GM12875 (cell line): ENCODE measurements around the gene INHBE.

Experiments
- H3K4me3 ChIP-seq: one replicate; pipeline ENCODE4 v1.5.1; 2011; ENCODE audit warnings: low read depth, low read length, control low read depth
- TF ChIP-seq, protein P1 (sequence below): IDR thresholded peaks from 2 replicates; pipeline ENCODE4 v1.5.1; 2011; ENCODE audit warnings: low read depth, mild to moderate bottlenecking, control low read depth, inconsistent platforms, low read length, moderate library complexity, borderline replicate concordance; ENCODE audit not compliant: insufficient read depth

INHBE gene

DNA sequence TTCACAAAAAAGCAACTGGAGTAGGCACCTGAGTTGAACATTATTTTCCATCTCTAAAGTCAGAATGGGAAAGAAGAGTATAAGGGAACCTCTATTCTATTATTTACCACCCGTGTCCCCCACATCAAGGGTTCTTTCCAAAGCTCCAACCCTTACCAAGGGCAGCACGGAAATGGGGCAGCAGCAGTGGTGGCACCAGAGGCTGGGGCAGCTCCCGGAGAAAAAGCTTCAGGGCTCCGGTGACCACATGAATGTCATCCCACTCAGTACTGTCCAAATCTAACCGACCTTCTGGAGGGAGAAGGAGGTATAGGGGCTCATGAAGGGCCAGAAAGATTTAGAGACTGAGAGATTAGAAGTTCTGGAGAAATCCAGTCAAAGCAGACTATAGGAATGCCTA lies 18.8 kb downstream of the INHBE start:
- TF ChIP-seq, protein P1, sequence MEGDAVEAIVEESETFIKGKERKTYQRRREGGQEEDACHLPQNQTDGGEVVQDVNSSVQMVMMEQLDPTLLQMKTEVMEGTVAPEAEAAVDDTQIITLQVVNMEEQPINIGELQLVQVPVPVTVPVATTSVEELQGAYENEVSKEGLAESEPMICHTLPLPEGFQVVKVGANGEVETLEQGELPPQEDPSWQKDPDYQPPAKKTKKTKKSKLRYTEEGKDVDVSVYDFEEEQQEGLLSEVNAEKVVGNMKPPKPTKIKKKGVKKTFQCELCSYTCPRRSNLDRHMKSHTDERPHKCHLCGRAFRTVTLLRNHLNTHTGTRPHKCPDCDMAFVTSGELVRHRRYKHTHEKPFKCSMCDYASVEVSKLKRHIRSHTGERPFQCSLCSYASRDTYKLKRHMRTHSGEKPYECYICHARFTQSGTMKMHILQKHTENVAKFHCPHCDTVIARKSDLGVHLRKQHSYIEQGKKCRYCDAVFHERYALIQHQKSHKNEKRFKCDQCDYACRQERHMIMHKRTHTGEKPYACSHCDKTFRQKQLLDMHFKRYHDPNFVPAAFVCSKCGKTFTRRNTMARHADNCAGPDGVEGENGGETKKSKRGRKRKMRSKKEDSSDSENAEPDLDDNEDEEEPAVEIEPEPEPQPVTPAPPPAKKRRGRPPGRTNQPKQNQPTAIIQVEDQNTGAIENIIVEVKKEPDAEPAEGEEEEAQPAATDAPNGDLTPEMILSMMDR, result no peak

DNA sequence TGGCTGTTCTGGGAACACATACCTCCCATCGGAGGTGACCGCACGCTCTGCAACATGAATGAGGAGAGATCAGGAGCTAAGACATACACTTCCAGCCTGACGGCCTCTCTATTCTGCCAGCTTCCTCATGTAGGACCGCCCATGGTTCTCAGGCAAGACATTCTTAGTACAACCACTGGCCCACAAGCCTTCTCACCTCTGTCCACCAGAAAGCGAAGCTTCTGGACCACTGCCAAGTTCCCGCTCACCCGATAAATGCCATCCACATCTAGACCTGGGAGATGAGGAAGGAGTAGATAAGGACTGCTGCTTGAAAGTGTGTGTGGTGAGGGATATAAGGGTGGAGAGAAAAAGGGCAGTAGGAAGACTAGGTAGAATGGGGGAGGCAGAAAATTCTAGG lies 19.3 kb downstream of the INHBE start:
- TF ChIP-seq, protein P1, result no peak
- no peak overlapping the region for H3K4me3 ChIP-seq

More for the DNA sequence above, 18.8 kb downstream of the INHBE start:
- H3K4me3 ChIP-seq, result no peak overlapping the region

DNA sequence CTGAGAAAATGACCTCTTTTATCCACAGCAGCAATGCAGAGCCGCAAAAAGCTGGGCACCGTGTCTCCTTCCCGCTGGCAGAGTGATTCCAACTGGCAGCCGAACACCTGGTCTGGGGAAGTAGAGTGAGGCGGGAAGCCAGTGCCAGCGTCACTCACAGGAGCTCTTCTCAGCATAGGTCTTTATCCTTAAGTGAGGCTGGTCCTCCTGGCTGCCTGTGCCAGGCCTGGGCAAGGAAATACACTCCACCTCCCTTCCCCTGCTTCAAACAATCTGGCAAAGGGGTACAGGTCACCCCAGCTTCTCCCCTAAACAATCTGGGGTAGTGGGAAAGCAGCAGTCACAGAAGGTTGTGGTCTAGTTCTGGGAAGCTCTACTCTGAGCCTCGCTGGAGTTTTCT lies 19.8 kb downstream of the INHBE start:
- H3K4me3 ChIP-seq, result no peak overlapping the region
- TF ChIP-seq, protein P1, result no peak

DNA sequence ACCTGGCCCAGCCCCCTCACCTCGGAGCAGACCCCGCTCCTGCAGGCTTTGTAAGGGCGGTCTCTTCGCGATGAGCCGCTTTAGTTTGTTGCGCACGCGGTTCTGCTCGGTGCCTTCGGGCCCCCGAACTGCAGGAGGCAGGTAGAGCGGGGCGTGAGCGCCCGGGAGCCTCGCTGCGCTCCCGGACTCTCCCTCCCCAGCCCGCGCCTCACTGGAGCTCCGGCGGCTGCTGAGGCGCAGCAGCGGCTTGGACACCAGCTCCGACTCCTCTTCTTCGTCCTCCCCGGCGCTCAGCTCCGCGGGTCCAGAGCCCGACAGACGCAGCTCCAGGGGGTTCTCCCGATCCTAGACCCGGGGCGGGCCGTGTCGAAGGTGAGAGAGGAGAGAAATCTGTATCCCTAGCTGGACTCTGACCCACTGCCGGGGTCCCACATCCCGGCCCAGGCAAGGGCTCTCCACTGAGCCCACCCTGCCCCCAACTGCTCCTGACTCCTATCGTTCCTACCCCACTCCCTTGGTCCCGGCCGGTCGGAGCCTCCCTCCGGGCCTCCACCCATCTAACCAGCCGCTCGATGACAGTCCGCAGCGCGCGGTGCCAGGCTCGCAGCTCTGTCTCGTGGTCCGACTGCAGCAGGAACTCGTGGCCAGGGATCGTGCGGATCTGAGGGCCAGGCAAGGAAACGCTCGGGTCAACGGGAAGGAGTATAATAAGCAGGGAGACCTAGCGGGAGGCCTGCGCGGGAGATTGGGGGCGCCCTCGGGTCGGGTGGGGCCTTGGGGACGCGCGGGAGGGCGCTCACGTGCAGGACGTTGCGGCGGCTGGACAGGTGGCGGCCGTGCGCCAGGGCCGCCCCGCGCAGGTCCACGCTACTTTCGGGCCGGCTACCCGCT lies 20.4 kb downstream of the INHBE start:
- H3K4me3 ChIP-seq, result peak overlapping the region; percentile 81
- TF ChIP-seq, protein P1, result no peak

DNA sequence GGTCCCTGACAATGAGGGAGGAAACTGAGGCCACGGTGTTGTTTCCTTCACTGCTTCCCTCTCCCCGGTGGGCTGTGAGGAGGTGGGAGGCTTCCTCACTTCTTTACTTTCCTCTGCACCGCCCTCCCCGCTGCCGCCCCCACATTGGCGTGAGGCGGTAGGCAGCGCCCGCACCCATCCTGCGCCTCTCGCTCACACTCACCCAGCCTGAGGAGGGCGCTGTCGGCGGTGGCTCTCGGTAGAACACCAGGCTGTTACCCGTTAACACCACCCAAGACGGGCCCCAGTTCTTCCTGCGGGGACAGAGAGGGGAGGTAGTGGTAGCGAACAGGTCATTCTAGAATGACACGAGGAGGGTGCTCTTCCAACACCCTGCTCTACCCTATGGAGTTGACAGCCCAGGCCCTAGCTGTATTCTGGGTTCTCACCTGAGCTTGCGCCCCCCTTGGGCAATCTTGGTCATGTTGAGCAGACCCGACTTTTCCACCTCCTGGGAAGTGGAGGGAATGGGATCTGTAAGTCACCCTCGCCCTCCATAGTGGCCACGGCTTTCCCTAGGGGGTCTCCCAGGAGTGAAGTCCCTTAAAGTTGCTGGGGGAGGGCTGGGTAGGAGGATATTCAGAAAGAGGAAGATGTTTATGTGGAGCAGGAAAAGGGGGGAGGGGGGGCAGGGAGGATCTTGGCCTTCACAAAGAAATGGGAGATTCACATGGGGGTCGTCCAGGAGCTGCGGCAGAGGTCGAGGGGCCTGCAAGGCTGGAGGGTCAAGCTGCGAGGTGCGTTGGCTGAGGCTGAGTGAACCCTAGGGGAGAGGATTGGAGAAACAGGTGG lies 21.3 kb downstream of the INHBE start:
- TF ChIP-seq, protein P1, result peak; percentile 64
- H3K4me3 ChIP-seq, result peak overlapping the region; percentile 81

DNA sequence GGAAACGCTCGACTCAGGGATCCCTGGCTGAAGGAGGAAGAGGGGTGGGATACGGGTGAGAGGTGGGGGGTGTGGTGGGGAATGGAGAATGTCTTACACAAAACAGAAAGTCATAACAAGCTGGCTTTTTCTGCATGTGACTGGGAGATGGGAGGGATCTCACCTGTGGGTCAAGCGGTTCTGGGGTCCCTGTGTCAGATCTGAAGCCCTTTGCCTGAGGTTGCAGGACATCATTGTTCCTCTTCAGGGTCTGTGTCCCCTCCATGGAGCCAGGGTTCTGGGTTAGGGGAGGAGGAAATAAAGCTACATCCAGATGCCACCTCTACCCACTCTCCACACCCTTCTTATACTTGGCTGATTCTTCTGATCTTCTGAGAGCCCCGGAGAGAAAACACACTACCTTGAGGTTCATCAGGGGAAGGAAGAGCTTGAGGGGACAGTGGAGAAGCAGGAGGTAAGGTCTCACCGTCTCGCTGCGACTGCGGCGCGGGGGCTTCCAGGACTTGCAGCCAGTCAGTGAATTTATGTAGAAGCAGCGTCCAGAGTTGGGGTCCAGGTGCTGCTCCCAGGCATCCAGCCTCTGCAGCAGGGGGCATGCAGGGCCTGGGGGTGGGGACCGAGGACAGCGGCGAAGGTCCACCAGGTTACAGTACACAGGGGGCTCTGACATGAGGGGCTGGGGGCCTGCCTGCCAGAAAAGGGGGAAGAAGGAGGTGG lies 22.0 kb downstream of the INHBE start:
- TF ChIP-seq, protein P1, result no peak
- peak overlapping the region; percentile 81 for H3K4me3 ChIP-seq
